ENCODE measurements around the gene PDZRN4. TPM values are rescaled to one million over a fixed set of nuclear protein-coding genes. Genes with fewer than 3 reads are reported as not detected.

The PDZRN4 gene
- total and polyA plus RNA-seq, 3 donors from 2014 or later = 7.7 to 11.3 (median 11.3) TPM

GRCh38 chr12:41409628-41410027 lies 221.5 kb downstream of the PDZRN4 start:
- 78 to 87% methylated on average over 2 of the region's 2 CpGs for WGBS, 2 donors

GRCh38 chr12:41418586-41418985 lies 230.5 kb downstream of the PDZRN4 start:
- Histone ChIP-seq H3K9me3 (no peaks in the 10 kb centered on the region), H3K27me3 (no peaks in the 10 kb centered on the region), H3K4me1 (no peaks in the 10 kb centered on the region), H3K36me3 (ENCODE audit: low read depth, missing control alignments) (no peaks in the 10 kb centered on the region), H3K4me3 (no peak overlapping the region), H3K27ac (no peak overlapping the region)
- no peak for DNase-seq
- 58 to 69% methylated on average over 3 of the region's 3 CpGs for WGBS, 2 donors
- intact Hi-C loops (cut with DNase I; ENCODE audit: low total_unique reads) = no loop called here
- TF ChIP-seq POLR2A (IDR thresholded peaks at IDR 0.05) (no peak), CTCF (IDR thresholded peaks at IDR 0.05) (no peak)

More at GRCh38 chr12:41409628-41410027, 221.5 kb downstream of the PDZRN4 start:
- intact Hi-C loops (cut with DNase I; ENCODE audit: low total_unique reads) = no loop called here
- DNase-seq = no peak
- Histone ChIP-seq H3K27me3 (no peaks in the 10 kb centered on the region), H3K4me1 (no peaks in the 10 kb centered on the region), H3K27ac (no peak overlapping the region), H3K9me3 (no peaks in the 10 kb centered on the region), H3K36me3 (ENCODE audit: low read depth, missing control alignments) (no peaks in the 10 kb centered on the region), H3K4me3 (no peak overlapping the region)
- no peak for TF ChIP-seq CTCF (IDR thresholded peaks at IDR 0.05)
- TF ChIP-seq POLR2A (IDR thresholded peaks at IDR 0.05) = no peak

GRCh38 chr12:41419131-41419893 lies 231.2 kb downstream of the PDZRN4 start:
- no peaks in the 10 kb centered on the region for H3K4me1 ChIP-seq
- H3K36me3 ChIP-seq (ENCODE audit: low read depth, missing control alignments) = no peaks in the 10 kb centered on the region
- intact Hi-C loops (cut with DNase I; ENCODE audit: low total_unique reads) = no loop called here
- no peak overlapping the region for H3K27ac ChIP-seq
- WGBS, 2 donors = 87 to 95% methylated on average over 4 of the region's 4 CpGs
- no peak for DNase-seq
- no peaks in the 10 kb centered on the region for H3K27me3 ChIP-seq
- H3K9me3 ChIP-seq = no peaks in the 10 kb centered on the region
- TF ChIP-seq CTCF (IDR thresholded peaks at IDR 0.05) (no peak), POLR2A (IDR thresholded peaks at IDR 0.05) (no peak)
- H3K4me3 ChIP-seq = no peak overlapping the region

GRCh38 chr12:41424651-41425050 lies 236.5 kb downstream of the PDZRN4 start:
- 78 to 88% methylated on average over 1 of the region's 1 CpG for WGBS, 2 donors
- H3K27ac ChIP-seq = no peak overlapping the region
- H3K27me3 ChIP-seq = no peaks in the 10 kb centered on the region
- TF ChIP-seq CTCF (IDR thresholded peaks at IDR 0.05) (no peak), POLR2A (IDR thresholded peaks at IDR 0.05) (no peak)
- no peak overlapping the region for H3K4me3 ChIP-seq
- no peaks in the 10 kb centered on the region for H3K36me3 ChIP-seq (ENCODE audit: low read depth, missing control alignments)
- DNase-seq = no peak
- intact Hi-C loops (cut with DNase I; ENCODE audit: low total_unique reads) = no loop called here
- no peaks in the 10 kb centered on the region for H3K4me1 ChIP-seq
- H3K9me3 ChIP-seq = no peaks in the 10 kb centered on the region

- Histone ChIP-seq H3K4me1 (no peaks in the 10 kb centered on the region), H3K9me3 (no peaks in the 10 kb centered on the region), H3K36me3 (ENCODE audit: low read depth, missing control alignments) (no peaks in the 10 kb centered on the region), H3K4me3 (no peak overlapping the region), H3K27ac (no peak overlapping the region), H3K27me3 (no peaks in the 10 kb centered on the region)
- intact Hi-C loops (cut with DNase I; ENCODE audit: low total_unique reads) = no loop called here
- WGBS, 2 donors = 92 to 95% methylated on average over 5 of the region's 5 CpGs
- DNase-seq = no peak
- no peak for TF ChIP-seq CTCF (IDR thresholded peaks at IDR 0.05)
- no peak for TF ChIP-seq POLR2A (IDR thresholded peaks at IDR 0.05)
Observed at GRCh38 chr12:41433460-41433859, 245.3 kb downstream of the PDZRN4 start.
